HG03108 (cell line): Measurements from ENCODE around the gene ANGPTL7.

Source experiments
- ATAC-seq: cut with Tn5 transposase; IDR thresholded peaks from one replicate; pipeline ENCODE4 v1.9.1; 2021; ENCODE audit warnings: moderate library complexity; ENCODE audit not compliant: unreplicated experiment

The ANGPTL7 gene

DNA sequence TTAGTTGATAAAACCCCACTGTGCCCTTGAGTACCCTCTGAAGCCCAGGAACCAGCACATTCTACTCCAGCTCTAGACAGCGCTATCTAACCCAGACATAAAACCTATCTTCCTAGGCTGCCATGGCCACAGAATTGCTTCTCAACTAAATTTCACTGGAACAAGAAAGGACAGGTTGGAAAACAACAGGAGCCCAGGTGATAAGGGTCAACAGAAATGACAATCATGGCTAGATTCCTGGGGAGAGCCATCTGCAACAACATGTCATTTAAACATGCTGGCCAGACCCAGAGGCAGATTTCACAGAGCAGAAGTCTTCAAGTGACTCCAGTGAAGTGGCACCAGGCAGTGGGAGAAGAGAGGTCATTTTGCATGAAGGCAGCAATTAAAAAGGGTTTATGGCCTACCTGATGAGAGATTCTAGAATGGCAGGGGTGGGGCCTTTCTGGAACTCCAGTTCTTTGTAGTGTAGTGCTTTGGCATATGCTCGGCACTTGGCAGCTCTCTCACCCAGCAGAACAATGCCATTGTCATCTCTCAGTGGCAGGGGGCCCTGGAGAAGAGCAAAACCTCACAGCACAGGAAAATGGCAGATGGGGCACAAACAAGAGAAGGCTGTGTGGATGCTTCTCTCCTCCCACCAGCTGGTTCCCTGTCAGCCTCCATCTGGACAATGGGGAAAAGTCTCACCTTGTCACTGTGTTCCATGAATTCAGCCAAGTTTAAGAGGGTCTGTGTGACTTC lies 9.9 kb downstream of the ANGPTL7 start:
- no peak for ATAC-seq

DNA sequence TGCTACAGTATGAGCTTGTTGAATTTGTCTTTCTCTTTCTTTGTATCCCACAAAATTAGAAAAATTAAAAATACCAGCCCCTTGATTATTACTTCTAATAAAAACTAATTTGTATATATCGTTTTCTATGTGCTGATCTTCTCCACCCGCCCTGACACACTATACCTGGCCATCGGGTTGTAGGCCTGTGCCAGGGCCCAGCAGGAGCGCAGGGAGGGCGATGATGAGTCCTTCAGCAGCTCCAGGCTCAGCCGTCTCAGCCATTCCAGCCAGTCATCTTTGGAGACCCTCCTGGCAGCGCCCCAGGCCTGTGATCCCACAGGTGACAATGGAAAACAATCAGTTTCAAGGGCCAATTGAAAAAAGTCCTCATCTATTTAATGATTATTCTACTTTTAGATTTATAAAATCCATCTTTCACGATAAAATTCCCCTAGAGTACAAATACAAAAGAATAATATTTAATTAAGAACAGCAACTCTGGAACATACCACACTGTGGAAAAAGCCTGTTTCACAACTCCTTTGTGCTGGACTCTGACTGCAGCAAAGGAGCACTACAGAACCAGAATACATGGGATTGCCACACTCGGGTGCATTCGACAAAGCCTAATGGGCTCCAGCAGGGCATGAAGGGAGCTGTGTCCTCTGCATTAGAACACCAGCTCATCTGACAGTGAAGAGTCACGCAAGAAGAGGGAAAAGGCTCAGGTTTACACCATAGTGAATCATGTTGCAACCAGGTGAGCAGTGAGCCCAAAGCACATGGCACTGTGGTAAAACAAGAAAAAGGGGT lies 15.4 kb downstream of the ANGPTL7 start:
- no peak for ATAC-seq

DNA sequence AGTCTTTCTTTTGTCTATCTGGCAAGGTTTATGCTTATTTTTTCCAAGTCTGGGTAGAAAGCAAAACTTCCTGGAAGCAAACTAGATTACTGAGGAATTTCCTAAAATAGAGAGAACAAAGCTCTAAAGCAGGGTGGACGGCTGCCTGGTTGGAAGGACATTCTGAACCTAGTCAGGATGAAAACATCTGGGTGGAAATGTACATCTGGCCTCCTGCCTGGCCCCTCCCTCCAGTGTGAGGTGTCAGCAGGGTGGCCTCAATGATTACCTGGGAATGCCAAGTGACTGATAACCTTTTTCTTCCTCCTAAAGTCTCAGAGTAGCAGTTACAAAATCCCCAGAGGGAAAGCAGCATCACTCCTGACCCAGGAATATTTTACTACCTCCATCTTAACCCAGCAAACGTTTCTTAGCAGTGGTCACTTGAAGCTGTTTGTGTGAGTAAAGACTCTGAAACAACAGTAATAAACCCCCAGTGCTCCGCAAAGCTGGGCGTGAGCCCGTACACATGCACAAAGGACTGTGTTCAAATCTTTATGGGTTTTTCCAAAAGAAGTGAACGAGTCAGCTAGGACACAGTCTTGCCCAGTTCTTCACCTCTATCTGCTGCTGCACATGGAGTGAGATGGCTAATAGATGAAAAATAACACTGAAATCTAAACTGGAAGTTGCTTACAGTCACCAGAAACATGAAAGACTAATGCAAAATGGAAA lies 18.9 kb downstream of the ANGPTL7 start:
- ATAC-seq = no peak

GRCh38 chr1:11211461-11211860 lies 22.3 kb downstream of the ANGPTL7 start:
- no peak for ATAC-seq

DNA sequence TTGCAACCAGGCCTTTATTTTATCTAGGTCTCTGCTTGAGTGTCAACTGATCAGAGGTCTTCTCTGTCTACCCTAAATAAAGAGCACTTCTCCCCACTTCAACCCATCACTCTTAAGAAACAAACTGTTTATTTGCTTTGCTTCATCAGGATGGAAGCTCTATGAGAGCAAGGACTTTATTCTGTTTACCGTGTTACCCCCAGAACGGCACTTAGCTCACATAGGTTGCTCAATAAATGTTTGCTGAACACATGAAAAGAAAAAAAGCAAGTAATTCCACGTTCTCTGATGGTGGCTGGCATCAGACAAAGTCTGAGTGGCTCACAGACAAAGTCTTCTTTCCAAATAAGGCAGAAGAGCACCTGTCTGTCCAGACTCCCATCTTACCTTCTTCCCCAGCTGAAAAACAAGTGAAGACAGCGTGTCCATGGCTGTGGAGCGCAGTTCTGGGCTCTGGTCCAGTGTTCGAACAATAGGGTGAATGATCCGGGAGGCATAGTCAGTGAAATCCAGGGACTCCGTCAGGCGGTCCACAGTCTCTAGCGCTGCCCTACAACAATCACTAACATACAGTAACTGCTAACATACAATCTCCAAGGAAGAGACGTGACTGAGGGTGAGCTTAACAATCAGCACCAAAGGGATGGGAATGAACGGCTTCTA lies 22.9 kb downstream of the ANGPTL7 start:
- ATAC-seq = no peak

- no peak for ATAC-seq
Observed at GRCh38 chr1:11214698-11215380, 25.7 kb downstream of the ANGPTL7 start.

DNA sequence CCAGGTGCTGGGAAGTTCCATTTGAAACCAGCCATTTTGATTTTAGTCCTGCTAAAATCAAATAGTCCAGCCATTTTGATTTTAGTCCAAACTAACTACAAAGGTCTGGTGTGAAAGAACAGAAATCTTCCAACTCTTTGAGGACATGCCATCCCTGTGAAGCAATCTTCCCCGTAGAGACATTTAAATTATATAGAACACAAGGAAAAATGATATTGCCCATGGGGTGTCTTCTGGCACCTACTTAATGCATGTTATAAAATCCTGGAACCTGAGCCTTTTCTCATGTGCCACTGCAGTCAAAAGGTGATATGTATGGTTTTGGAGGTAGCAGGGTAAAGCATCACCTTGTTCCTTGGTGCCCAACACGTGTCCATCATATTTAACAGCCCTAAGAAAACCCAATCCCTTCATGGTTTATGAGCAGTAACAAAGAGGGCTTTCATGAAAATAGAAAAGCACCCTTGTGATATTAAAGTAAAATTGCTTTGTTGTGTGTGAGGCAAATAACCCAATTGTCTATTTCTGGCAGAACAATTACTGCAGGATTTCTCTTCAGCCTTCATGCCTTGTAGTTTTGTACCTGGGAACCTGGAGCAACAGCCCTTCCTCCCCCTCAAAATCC lies 26.3 kb downstream of the ANGPTL7 start:
- no peak for ATAC-seq

DNA sequence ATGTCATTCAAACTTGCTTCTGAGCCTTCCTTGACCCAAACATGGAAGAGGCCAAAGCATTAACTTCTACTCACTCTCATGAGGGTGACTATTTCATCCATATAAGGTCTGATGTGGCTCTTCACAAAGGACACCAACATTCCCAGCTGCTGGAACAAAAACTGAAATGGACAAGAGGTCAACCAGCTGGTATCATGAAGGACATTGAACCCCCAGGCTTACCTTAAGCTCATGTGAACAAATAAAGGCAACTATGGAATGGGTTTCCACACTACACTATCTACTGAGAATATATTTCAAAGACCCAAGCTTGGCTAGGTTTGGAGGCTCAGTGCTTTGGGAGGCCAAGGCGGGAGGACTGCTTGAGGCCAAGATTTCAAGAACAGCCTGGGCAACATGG lies 26.9 kb downstream of the ANGPTL7 start:
- ATAC-seq = no peak

- no peak for ATAC-seq
Observed at GRCh38 chr1:11227106-11228077, 38.2 kb downstream of the ANGPTL7 start.

- no peak for ATAC-seq
Observed at GRCh38 chr1:11229203-11229602, 40.0 kb downstream of the ANGPTL7 start.

GRCh38 chr1:11233208-11233607 lies 44.1 kb downstream of the ANGPTL7 start:
- ATAC-seq = no peak

DNA sequence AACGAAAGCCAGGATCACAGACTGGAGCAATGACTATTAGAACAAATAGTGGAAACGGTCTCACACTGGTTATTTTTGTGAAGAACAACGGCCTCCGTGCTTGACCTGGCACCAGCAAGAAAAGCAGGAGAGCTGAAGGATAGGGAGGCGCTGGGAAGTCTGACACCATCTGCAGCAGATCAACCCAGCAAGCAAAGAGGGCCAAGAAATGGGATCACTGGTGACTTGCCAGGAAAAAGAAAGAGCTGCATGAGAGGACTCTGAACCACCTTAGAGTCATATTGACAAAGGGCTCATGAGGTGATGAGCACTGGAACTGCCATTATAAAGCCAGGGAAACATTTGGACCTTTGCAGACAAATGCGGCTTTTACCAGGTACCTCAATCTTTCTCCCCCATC lies 48.2 kb downstream of the ANGPTL7 start:
- no peak for ATAC-seq

DNA sequence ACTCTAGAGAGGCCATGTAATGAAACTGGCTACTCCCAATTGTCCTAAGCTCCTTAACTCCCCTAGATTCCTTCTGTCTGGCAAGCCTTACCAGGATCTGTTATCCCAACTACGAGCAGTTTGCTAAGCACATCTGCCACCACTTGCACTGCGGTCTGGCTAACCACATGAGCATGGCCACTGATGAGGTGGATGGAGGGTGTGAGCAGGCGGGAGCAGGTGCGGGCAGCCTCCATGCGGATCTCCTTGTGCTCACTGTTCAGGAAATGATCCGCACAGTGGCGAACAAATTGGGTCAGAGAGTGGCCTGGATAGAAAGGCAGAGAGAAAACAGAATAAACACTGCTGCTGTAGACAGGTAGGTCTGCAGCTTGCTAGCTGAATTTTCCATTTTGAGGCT lies 49.2 kb downstream of the ANGPTL7 start:
- no peak for ATAC-seq

GRCh38 chr1:11245248-11245647 lies 56.1 kb downstream of the ANGPTL7 start:
- ATAC-seq = no peak
